PFSK-1 (cell line): ENCODE measurements around the gene MTFR2.

Experiments used
- FOXP2 ChIP-seq: optimal IDR thresholded peaks from 2 replicates; pipeline ENCODE3; 2011; ENCODE audit warnings: borderline replicate concordance, control low read depth, inconsistent platforms; ENCODE audit not compliant: insufficient read depth; ENCODE audit errors: extremely low read length, extremely low read depth
- POLR2AphosphoS5 ChIP-seq: IDR thresholded peaks from 2 replicates; pipeline ENCODE4 v1.6.1; 2012; ENCODE audit warnings: low read depth, mild to moderate bottlenecking, control low read depth, low read length, moderate library complexity
- SIN3A ChIP-seq: IDR thresholded peaks from 2 replicates; pipeline ENCODE4 v1.6.1; 2012; ENCODE audit warnings: mild to moderate bottlenecking, low read length, moderate library complexity, borderline replicate concordance; ENCODE audit not compliant: insufficient read depth
- TAF1 ChIP-seq: IDR thresholded peaks from 2 replicates; pipeline ENCODE4 v1.6.1; 2012; ENCODE audit warnings: low read length, control low read depth, borderline replicate concordance; ENCODE audit not compliant: insufficient read depth
- TF ChIP-seq, protein P1 (sequence below), 2 experiments: IDR thresholded peaks; 2 replicates each; pipeline versions ENCODE4 v1.6.1 to v1.8.0; 2011 to 2012; ENCODE audit warnings: low read depth in 2 of 2, low read length in 2 of 2, control low read depth in 1 of 2, inconsistent platforms in 1 of 2, mild to moderate bottlenecking in 1 of 2, moderate library complexity in 1 of 2; ENCODE audit not compliant: insufficient read depth in 1 of 2

- TF ChIP-seq, protein P1, sequence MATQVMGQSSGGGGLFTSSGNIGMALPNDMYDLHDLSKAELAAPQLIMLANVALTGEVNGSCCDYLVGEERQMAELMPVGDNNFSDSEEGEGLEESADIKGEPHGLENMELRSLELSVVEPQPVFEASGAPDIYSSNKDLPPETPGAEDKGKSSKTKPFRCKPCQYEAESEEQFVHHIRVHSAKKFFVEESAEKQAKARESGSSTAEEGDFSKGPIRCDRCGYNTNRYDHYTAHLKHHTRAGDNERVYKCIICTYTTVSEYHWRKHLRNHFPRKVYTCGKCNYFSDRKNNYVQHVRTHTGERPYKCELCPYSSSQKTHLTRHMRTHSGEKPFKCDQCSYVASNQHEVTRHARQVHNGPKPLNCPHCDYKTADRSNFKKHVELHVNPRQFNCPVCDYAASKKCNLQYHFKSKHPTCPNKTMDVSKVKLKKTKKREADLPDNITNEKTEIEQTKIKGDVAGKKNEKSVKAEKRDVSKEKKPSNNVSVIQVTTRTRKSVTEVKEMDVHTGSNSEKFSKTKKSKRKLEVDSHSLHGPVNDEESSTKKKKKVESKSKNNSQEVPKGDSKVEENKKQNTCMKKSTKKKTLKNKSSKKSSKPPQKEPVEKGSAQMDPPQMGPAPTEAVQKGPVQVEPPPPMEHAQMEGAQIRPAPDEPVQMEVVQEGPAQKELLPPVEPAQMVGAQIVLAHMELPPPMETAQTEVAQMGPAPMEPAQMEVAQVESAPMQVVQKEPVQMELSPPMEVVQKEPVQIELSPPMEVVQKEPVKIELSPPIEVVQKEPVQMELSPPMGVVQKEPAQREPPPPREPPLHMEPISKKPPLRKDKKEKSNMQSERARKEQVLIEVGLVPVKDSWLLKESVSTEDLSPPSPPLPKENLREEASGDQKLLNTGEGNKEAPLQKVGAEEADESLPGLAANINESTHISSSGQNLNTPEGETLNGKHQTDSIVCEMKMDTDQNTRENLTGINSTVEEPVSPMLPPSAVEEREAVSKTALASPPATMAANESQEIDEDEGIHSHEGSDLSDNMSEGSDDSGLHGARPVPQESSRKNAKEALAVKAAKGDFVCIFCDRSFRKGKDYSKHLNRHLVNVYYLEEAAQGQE (IDR thresholded peaks at IDR 0.05; ENCODE audit: insufficient read depth in 1 of 2, low read depth in 2 of 2, low read length in 2 of 2) = no peak
- no peak for TF ChIP-seq POLR2AphosphoS5
- TF ChIP-seq SIN3A = no peak
- no peak for TF ChIP-seq TAF1
- no peak for TF ChIP-seq FOXP2
These were observed 39.1 kb upstream of the MTFR2 start for GRCh38 chr6:136289327-136289578.
